Measurements from ENCODE around the gene EFNA3.

Gene EFNA3

GRCh38 chr1:155072531-155073289, 5.9 kb upstream of the EFNA3 start:
- H2AFZ ChIP-seq (ENCODE audit: low read depth, low read length, severe bottlenecking) = no peak overlapping the region
- H3K79me2 ChIP-seq (ENCODE audit: insufficient read depth, low read length) = no peaks in the 10 kb centered on the region
- no peaks in the 10 kb centered on the region for H3K36me3 ChIP-seq (ENCODE audit: low read length)
- H3K27ac ChIP-seq (ENCODE audit: low read depth, low read length) = no peak overlapping the region
- no peak overlapping the region for H3K9ac ChIP-seq (ENCODE audit: low read length)
- H3K9me2 ChIP-seq (replicated peaks; ENCODE audit: insufficient read depth, low read length) = no peaks in the 10 kb centered on the region
- peaks cover 8% of the 10 kb centered on the region; the same call in 1 of the 2 replicates for H3F3A ChIP-seq (ENCODE audit: insufficient read depth)
- H3K4me3 ChIP-seq (ENCODE audit: insufficient read depth, low read length, poor library complexity, severe bottlenecking) = no peak overlapping the region
- TF ChIP-seq EZH2phosphoT487 (conservative IDR thresholded peaks at IDR 0.05; ENCODE audit: low read length) = no peak
- no peak overlapping the region for H3K4me2 ChIP-seq (ENCODE audit: low read depth, low read length, poor library complexity, severe bottlenecking)
- H3K9me3 ChIP-seq (ENCODE audit: insufficient read depth, low read length) = no peaks in the 10 kb centered on the region
- H4K20me1 ChIP-seq (ENCODE audit: low read depth, low read length) = no peaks in the 10 kb centered on the region
- no peaks in the 10 kb centered on the region for H3K27me3 ChIP-seq (ENCODE audit: low read length)

DNA sequence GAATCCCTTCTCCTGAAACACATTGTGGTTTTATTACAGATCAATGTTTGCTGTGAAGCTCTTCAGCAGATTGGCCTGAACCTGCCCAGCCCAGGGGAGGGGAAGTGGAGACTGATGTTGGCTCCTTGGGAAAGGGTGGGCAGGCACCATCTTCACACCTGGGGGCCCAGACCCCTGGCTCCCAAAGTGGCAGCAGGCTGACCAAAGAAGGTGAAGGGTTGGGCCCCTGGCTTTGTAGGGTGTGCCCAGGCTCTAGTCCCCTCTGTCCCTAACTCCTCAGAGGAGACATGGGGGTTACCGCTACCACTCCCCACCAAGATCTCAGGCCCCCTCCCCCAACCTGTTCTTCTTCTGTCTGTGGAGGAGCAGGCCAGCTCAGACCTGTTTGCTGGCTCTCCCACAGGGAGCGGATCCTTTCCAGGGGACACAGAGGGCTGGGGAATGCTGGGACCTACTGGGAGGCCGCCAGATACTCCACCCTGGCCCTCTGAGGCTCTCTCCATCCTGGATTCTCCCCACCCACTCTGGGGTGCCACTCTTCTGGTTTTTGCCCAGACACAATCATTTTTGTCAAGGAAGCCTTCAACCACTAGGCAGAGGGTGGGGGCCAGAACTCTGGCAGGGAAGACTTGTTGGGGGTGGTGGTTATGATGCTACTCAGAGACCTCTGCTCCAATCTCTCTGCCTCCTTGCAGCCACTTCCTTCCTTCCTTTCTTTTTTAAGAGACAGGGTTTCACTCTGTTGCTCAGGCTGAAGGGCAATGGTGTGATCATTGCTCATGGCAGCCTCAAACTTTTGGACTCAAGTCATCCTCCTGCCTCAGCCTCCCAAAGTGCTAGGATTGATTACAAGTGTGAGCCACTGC, 5.0 kb upstream of the EFNA3 start:
- no peak overlapping the region for H2AFZ ChIP-seq (ENCODE audit: low read depth, low read length, severe bottlenecking)
- no peaks in the 10 kb centered on the region for H3K36me3 ChIP-seq (ENCODE audit: low read length)
- H3K27ac ChIP-seq (ENCODE audit: low read depth, low read length) = no peak overlapping the region
- no peaks in the 10 kb centered on the region for H3K9me3 ChIP-seq (ENCODE audit: insufficient read depth, low read length)
- H3K79me2 ChIP-seq (ENCODE audit: insufficient read depth, low read length) = no peaks in the 10 kb centered on the region
- no peaks in the 10 kb centered on the region for H4K20me1 ChIP-seq (ENCODE audit: low read depth, low read length)
- H3K4me2 ChIP-seq (ENCODE audit: low read depth, low read length, poor library complexity, severe bottlenecking) = no peak overlapping the region
- no peak overlapping the region for H3K4me3 ChIP-seq (ENCODE audit: insufficient read depth, low read length, poor library complexity, severe bottlenecking)
- no peaks in the 10 kb centered on the region for H3K27me3 ChIP-seq (ENCODE audit: low read length)
- no peaks in the 10 kb centered on the region for H3K9me2 ChIP-seq (replicated peaks; ENCODE audit: insufficient read depth, low read length)
- no peak for TF ChIP-seq EZH2phosphoT487 (conservative IDR thresholded peaks at IDR 0.05; ENCODE audit: low read length)
- TF ChIP-seq, protein P1, sequence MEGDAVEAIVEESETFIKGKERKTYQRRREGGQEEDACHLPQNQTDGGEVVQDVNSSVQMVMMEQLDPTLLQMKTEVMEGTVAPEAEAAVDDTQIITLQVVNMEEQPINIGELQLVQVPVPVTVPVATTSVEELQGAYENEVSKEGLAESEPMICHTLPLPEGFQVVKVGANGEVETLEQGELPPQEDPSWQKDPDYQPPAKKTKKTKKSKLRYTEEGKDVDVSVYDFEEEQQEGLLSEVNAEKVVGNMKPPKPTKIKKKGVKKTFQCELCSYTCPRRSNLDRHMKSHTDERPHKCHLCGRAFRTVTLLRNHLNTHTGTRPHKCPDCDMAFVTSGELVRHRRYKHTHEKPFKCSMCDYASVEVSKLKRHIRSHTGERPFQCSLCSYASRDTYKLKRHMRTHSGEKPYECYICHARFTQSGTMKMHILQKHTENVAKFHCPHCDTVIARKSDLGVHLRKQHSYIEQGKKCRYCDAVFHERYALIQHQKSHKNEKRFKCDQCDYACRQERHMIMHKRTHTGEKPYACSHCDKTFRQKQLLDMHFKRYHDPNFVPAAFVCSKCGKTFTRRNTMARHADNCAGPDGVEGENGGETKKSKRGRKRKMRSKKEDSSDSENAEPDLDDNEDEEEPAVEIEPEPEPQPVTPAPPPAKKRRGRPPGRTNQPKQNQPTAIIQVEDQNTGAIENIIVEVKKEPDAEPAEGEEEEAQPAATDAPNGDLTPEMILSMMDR (IDR thresholded peaks at IDR 0.05; ENCODE audit: insufficient read depth, low read length, poor library complexity, severe bottlenecking) = no peak
- peaks cover 8% of the 10 kb centered on the region; the same call in 1 of the 2 replicates for H3F3A ChIP-seq (ENCODE audit: insufficient read depth)
- H3K9ac ChIP-seq (ENCODE audit: low read length) = no peak overlapping the region

DNA sequence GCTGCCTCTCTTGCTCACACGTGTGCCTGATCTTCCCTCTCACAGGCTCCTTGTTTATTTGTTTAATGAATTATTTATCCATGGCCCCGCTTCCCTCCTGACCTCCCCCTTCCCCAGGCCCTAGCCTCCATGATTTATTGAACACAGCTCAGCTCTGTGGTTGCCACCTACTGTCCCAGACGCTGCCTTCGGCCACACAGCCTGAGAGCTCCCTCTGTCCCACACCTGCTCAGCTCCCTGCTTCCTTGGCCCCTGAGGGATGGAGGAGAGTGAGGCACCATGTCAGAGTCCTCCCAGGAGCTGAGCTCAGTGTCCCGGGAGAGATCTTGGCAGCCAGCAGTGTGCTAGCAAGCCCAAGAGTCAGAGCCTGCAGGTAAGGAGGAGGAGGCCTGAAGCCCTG, 3.1 kb upstream of the EFNA3 start:
- peaks cover 8% of the 10 kb centered on the region; the same call in 1 of the 2 replicates for H3F3A ChIP-seq (ENCODE audit: insufficient read depth)
- no peak overlapping the region for H3K4me2 ChIP-seq (ENCODE audit: low read depth, low read length, poor library complexity, severe bottlenecking)
- no peak for TF ChIP-seq EZH2phosphoT487 (conservative IDR thresholded peaks at IDR 0.05; ENCODE audit: low read length)
- TF ChIP-seq, protein P1 (IDR thresholded peaks at IDR 0.05; ENCODE audit: insufficient read depth, low read length, poor library complexity, severe bottlenecking) = no peak
- no peak overlapping the region for H3K9ac ChIP-seq (ENCODE audit: low read length)
- no peaks in the 10 kb centered on the region for H3K9me2 ChIP-seq (replicated peaks; ENCODE audit: insufficient read depth, low read length)
- no peak overlapping the region for H2AFZ ChIP-seq (ENCODE audit: low read depth, low read length, severe bottlenecking)
- H3K27ac ChIP-seq (ENCODE audit: low read depth, low read length) = no peak overlapping the region
- no peaks in the 10 kb centered on the region for H3K9me3 ChIP-seq (ENCODE audit: insufficient read depth, low read length)
- no peaks in the 10 kb centered on the region for H3K79me2 ChIP-seq (ENCODE audit: insufficient read depth, low read length)
- H4K20me1 ChIP-seq (ENCODE audit: low read depth, low read length) = no peaks in the 10 kb centered on the region
- H3K27me3 ChIP-seq (ENCODE audit: low read length) = no peaks in the 10 kb centered on the region
- H3K4me3 ChIP-seq (ENCODE audit: insufficient read depth, low read length, poor library complexity, severe bottlenecking) = no peak overlapping the region
- no peaks in the 10 kb centered on the region for H3K36me3 ChIP-seq (ENCODE audit: low read length)

All from SU-DHL-6 (cell line).